Adrenal gland (tissue), 12 donors: Measurements from ENCODE around the gene SRGAP1. TPM values are rescaled to one million over a fixed set of nuclear protein-coding genes. Genes with fewer than 3 reads are reported as not detected.

Experiments
- DNase-seq, 7 donors: peaks; one replicate each; pipeline ENCODE4 v3.0.0-alpha.2; 2019 to 2020
- H3K27ac ChIP-seq, 5 donors: fragments of 200-600 bp; sonication (generic) in 4 of 5; 1 replicate in 3 of 5; 2 replicates in 2 of 5; pipeline versions ENCODE4 v1.5.1 to v1.8.0; 2016 to 2020; ENCODE audit warnings: mild to moderate bottlenecking in 1 of 5
- H3K27me3 ChIP-seq: fragments of 200-600 bp; 2 replicates; pipeline ENCODE4 v1.8.0; 2021
- H3K36me3 ChIP-seq, 2 donors: fragments of 200-600 bp; replicated peaks in 1 of 2; 1 replicate in 1 of 2; 2 replicates in 1 of 2; pipeline versions ENCODE4 v1.5.1 to v1.8.0; 2018 to 2022
- H3K4me1 ChIP-seq, 2 donors: fragments of 200-600 bp; replicated peaks in 1 of 2; 1 replicate in 1 of 2; 2 replicates in 1 of 2; pipeline versions ENCODE4 v1.5.1 to v1.8.0; 2018 to 2021
- H3K4me3 ChIP-seq, 4 donors: fragments of 200-600 bp; sonication (generic) in 3 of 4; one replicate each; pipeline ENCODE4 v1.5.1; 2016 to 2018
- H3K9me3 ChIP-seq, 3 donors: fragments of 200-600 bp; sonication (generic) in 1 of 3; replicated peaks in 1 of 3; 1 replicate in 2 of 3; 2 replicates in 1 of 3; pipeline versions ENCODE4 v1.5.1 to v1.8.0; 2016 to 2021
- POLR2A ChIP-seq, 2 donors: fragments of 450-650 bp; IDR thresholded peaks; one replicate each; pipeline ENCODE4 v1.6.1; 2017; ENCODE audit warnings: antibody characterized with exemption in 2 of 2, mild to moderate bottlenecking in 2 of 2, moderate library complexity in 1 of 2
- WGBS, 4 donors: extraction: QIAGEN DNeasy Blood & Tissue Kit in 2 of 4; methylation state at CpG; one replicate each; pipeline versions ENCODE4 v1.1.5 to v1.1.7; 2013 to 2017; 5-methylcytosine and 5-hydroxymethylcytosine counted together
- intact Hi-C, 2 donors: fragments of 100-400 bp; cut with DNase I; formaldehyde crosslinking; loops; one replicate each; pipeline versions ENCODE4 v1.14.1 to v1.15.0; 2022 to 2023
- polyA plus RNA-seq, 3 donors: library from polyadenylated mRNA; stranded (reverse); fragments of 200-250 nt in 2 of 3; fragments of 350-450 nt in 1 of 3; fragmentation: Illumina TruSeq in 1 of 3; extraction: RNeasy Lipid Tissue Mini Kit (QIAGEN cat#74804) in 1 of 3; gene quantifications; one replicate each; pipeline ENCODE4 v1.2.3, GENCODE V29; 2013 to 2014
- total RNA-seq, 9 donors: library from RNA; depleted of rRNA in 4 of 9; stranded (reverse); fragments of >200 nt in 4 of 9; fragments of 120-200 nt in 1 of 9; fragmentation: NEBNext Ultra II Directional in 1 of 9; extraction: Animal tissue kit (Norgen Biotek cat#: 25700) in 1 of 9; gene quantifications; one replicate each; pipeline versions ENCODE4 v1.1.0 to v1.2.4, GENCODE V29; 2013 to 2023
- TF ChIP-seq, protein P1 (sequence below), 6 experiments: fragments of 450-650 bp in 4 of 6; fragments of 200-600 bp in 2 of 6; sonication (generic) in 1 of 6; IDR thresholded peaks; 1 replicate in 5 of 6; 2 replicates in 1 of 6; pipeline versions ENCODE4 v1.5.1 to v1.8.0; 2016 to 2021; ENCODE audit warnings: antibody characterized with exemption in 6 of 6, mild to moderate bottlenecking in 2 of 6, moderate library complexity in 1 of 6
- donor health status: healthy with polysubstance abuse.
- donor health status: Bipolar disorder and iron deficiency.
- donor health status: DM: yes; HTN: yes; CAD: no.
- donor health status: DM: no; HTN: no; CAD: no.
- donor health status: DM: no; HTN: no; CAD: no.
- donor health status: DM: yes; HTN: yes; CAD: no.

The SRGAP1 gene
- total and polyA plus RNA-seq, 12 donors: 2.4 to 35.6 (median 9.8) TPM

DNA sequence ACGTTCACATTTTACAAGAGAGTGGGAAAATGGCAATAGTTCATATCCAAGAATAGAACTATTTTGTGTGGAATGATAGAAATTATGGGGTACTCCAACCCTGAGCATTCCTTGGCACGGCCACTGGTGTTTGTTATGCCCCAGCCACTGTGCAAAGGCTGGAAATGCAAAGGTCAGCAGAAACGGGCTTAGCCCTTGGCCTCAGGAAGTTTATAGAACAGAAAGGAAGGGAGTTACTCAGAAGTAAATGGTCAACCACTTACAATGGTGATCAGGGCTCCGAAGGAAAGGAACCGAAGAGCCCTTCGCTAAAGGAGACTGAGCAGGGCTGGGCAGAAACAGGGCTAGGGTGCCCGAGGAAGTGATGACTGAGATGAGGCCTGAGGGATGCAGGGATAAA is 332.5 kb downstream of the SRGAP1 start:
- no peaks in the 10 kb centered on the region for H3K27me3 ChIP-seq
- no peak overlapping the region for H3K27ac ChIP-seq
- 75 to 84% (median 77%) methylated on average over 7 of the region's 7 CpGs for WGBS, 4 donors
- intact Hi-C loops: no loop called here
- H3K4me3 ChIP-seq: no peak overlapping the region
- no peak for TF ChIP-seq POLR2A (IDR thresholded peaks at IDR 0.05)
- TF ChIP-seq, protein P1, sequence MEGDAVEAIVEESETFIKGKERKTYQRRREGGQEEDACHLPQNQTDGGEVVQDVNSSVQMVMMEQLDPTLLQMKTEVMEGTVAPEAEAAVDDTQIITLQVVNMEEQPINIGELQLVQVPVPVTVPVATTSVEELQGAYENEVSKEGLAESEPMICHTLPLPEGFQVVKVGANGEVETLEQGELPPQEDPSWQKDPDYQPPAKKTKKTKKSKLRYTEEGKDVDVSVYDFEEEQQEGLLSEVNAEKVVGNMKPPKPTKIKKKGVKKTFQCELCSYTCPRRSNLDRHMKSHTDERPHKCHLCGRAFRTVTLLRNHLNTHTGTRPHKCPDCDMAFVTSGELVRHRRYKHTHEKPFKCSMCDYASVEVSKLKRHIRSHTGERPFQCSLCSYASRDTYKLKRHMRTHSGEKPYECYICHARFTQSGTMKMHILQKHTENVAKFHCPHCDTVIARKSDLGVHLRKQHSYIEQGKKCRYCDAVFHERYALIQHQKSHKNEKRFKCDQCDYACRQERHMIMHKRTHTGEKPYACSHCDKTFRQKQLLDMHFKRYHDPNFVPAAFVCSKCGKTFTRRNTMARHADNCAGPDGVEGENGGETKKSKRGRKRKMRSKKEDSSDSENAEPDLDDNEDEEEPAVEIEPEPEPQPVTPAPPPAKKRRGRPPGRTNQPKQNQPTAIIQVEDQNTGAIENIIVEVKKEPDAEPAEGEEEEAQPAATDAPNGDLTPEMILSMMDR (IDR thresholded peaks at IDR 0.05): no peak
- H3K9me3 ChIP-seq: no peaks in the 10 kb centered on the region
- H3K4me1 ChIP-seq: peaks cover 7 to 21% of the 10 kb centered on the region in 2 donors
- no peaks in the 10 kb centered on the region for H3K36me3 ChIP-seq
- no peak for DNase-seq

DNA sequence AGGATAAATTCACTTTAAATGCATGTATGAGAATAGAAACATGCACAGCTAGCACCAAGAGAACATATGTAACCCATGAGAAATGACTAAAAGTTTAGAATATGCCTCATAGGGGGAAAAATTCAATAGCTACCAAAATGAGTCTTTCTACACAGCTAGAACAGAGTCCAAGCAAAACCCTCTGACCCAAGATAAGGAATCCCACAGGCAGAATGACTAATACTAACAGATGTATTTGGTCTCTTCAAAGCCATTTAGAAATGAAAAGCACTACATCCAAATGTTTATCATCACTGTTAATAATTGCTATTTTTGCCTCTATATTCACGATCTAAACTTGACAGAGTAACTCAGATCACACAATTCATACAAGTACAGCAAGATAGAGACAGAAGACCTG is 333.6 kb downstream of the SRGAP1 start:
- intact Hi-C loops: no loop called here
- TF ChIP-seq, protein P1 (IDR thresholded peaks at IDR 0.05): no peak
- no peak for TF ChIP-seq POLR2A (IDR thresholded peaks at IDR 0.05)
- Histone ChIP-seq H3K27ac (peak overlapping the region in 1 of 5 donors; percentile 6), H3K4me1 (peaks cover 9 to 24% of the 10 kb centered on the region in 2 donors), H3K9me3 (no peaks in the 10 kb centered on the region), H3K4me3 (no peak overlapping the region), H3K36me3 (no peaks in the 10 kb centered on the region), H3K27me3 (no peaks in the 10 kb centered on the region)
- no peak for DNase-seq
- 22 to 59% (median 37%) methylated on average over 1 of the region's 1 CpG for WGBS, 4 donors

DNA sequence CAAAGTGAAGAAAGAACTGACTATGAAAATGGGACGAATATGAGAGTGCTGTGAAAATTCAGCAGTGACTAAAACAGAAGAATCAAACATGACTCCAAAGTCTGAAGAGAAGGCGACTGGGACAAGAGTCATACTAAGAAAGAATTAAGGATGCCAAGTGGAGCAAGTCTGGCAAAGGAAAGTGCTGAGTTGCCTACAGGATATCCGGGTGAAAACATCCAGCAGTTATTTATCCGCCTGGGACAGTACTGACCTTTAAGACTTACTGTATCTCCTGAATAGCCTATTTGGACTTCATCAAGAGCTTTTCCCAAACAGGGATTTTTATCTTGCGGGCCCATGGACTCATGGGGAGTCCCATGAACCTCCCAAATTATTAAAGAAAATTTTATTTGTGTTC is 336.5 kb downstream of the SRGAP1 start:
- Histone ChIP-seq H3K27me3 (no peaks in the 10 kb centered on the region), H3K4me3 (peak overlapping the region in 1 of 4 donors; percentile 10), H3K27ac (peak overlapping the region; percentile 57 to 83 (median 69)), H3K4me1 (peaks cover 9 to 24% of the 10 kb centered on the region in 2 donors), H3K9me3 (no peaks in the 10 kb centered on the region), H3K36me3 (no peaks in the 10 kb centered on the region)
- WGBS, 4 donors: 53 to 61% (median 59%) methylated on average over 5 of the region's 5 CpGs
- peak in 5 of 7 donors; percentile 19 to 64 (median 39) for DNase-seq
- TF ChIP-seq POLR2A (IDR thresholded peaks at IDR 0.05): no peak
- TF ChIP-seq, protein P1 (IDR thresholded peaks at IDR 0.05): no peak
- intact Hi-C loops: loop anchor here (5.0 to 10.0 kb wide), 2 partner anchors 54 to 334 kb away; no protein-coding TSS in a partner anchor

DNA sequence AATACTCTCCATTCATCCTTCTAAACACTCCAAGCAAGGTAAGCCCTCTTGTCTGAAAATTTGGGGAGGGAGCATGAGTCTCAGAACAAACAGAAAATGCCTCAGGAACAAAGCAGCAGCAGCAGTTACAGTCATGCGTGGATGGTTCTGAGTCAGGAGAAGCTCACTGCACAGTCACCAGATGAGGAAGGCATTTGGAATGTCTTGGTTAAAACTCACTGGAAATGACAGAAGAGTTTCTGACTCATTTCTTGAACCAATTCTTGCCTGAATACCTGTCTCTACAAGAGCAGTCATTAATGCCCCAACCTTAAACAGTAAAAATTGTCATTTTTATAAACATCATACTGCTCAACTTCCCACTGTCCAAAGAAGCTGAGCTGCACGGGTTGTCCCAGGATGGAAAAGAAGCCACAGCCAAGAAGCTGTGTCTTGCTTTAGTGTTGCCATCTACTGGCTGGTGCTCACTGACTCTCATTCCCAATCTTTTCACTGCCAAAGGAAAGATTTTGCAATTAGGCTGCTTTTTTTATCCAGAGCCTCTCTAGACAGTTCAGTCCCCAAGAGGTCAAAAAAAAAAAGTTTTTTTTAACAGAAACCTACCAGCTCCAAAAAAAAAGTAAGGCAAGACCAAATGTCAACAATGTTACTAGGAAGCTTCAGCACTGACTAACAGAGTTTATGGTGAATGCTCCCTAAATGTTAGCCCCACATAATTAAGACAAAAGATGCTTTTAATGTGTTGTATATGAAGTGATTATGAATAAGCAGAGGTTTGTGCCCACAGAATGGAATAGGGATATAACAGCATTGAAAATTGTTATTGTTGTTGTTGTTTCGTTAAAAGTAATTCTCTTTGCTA is 337.2 kb downstream of the SRGAP1 start:
- 34 to 38% (median 35%) methylated on average over 3 of the region's 3 CpGs for WGBS, 4 donors
- DNase-seq: peak; percentile 59 to 84 (median 71)
- Histone ChIP-seq H3K27me3 (no peaks in the 10 kb centered on the region), H3K36me3 (no peaks in the 10 kb centered on the region), H3K4me1 (peaks cover 9 to 24% of the 10 kb centered on the region in 2 donors), H3K9me3 (no peaks in the 10 kb centered on the region), H3K4me3 (peak overlapping the region in 1 of 4 donors; percentile 10), H3K27ac (peak overlapping the region; percentile 57 to 83 (median 69))
- TF ChIP-seq, protein P1 (IDR thresholded peaks at IDR 0.05): peak; percentile 43 to 82 (median 66)
- peak in 1 of 2 donors; percentile 45 for TF ChIP-seq POLR2A (IDR thresholded peaks at IDR 0.05)
- intact Hi-C loops: loop anchor here (2.0 to 10.0 kb wide), 3 partner anchors 53 to 337 kb away; partner anchors contain the start of gene SRGAP1 (in 1 of the 2)
